Hematopoietic multipotent progenitor cell treated with erythropoietin and hydrocortisone succinate and interleukin-3 and kit ligand, for 4 days (in vitro differentiated cells): ENCODE results near the gene DNAL4.

ENCODE experiments used
- DNase-seq: peaks from one replicate; pipeline ENCODE4 v3.0.0-alpha.2; 2015

The DNAL4 gene, protein sequence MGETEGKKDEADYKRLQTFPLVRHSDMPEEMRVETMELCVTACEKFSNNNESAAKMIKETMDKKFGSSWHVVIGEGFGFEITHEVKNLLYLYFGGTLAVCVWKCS

GRCh38 chr22:38793721-38794466 lies at the start of gene DNAL4:
Gene DNAL4, minus strand, starts transcription at chr22:38794143. Its CDS starts 11,412 bp downstream, at chr22:38782731.
- peak; percentile 99 for DNase-seq

GRCh38 chr22:38843201-38843656 lies 49.3 kb upstream of the DNAL4 start:
- peak; percentile 78 for DNase-seq

DNA sequence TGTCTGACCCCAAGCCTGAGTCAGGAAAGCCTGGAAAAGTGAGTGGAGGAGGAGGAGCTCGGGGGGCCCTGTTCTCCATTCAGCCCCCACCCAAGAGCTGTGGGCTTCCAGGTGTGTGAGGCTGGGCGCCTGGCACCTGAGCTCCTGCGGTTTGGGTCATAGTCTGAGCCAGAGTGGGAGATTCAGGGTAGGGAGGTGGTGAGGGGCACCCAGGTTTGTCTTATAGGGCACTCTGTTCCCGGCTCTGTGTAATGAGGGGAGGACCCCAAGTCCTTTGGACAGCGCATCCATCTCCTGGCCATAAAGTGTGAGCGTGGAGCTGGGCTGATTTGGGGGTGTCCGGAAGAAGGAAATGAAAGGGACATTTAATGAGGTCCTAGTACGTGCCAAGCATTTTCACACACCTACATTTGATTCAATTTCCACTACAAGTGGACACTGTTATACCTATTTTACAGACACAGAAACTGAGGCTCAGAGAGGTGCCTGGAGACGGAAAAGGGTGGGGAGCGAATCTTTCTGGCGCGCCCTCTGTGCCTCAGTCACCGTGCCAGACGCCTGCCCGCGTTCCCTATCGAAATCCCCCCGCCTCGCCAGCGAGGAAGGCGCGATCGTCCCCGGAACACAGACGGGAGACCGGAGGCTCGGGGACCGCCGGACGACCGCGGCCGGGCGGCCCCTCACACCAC lies 48.7 kb upstream of the DNAL4 start:
- DNase-seq = no peak

GRCh38 chr22:38841635-38842034 lies 47.7 kb upstream of the DNAL4 start:
- DNase-seq = no peak

- DNase-seq = no peak
Measured at GRCh38 chr22:38841211-38841610, 47.3 kb upstream of the DNAL4 start.

DNA sequence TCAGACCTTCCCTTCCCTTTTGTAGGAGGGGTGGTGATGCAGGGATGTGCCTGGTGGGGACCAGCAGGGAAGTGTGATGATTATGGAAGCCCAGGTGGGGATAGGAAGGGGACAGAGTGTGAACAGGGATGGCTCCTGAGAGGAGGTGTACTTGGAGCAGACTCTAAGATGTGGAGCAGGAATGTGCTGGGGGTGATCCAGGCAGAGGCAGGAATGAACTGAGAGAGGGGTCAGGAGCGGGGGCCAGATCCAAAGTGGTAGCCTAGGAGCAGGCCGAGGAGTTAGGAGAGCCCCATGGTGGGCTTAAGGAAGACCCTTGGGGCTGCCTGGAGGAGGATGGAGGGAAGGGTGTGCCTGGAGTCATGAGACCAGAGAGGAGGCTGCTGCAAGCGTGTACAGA lies 46.2 kb upstream of the DNAL4 start:
- DNase-seq = no peak

DNA sequence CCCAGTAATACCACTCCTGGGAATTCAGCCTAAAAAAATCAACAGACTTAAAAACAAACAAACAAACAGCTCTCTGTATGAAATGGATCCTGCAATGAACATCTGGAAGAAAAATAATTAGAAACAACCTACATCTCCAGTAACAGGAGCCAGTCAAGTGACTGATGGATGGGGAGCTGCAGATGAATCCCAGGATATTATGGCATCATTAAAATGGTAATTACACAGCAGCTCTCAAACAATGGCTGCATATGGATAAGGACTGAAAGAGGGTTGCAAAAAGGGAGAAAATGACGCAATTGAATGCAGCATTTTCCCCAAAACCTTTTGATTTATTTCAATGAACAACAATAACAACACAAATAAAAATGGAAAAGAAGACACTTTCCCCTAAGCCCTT lies 45.7 kb upstream of the DNAL4 start:
- no peak for DNase-seq

- peak; percentile 52 for DNase-seq
Measured at GRCh38 chr22:38837414-38837928, 43.5 kb upstream of the DNAL4 start.

DNA sequence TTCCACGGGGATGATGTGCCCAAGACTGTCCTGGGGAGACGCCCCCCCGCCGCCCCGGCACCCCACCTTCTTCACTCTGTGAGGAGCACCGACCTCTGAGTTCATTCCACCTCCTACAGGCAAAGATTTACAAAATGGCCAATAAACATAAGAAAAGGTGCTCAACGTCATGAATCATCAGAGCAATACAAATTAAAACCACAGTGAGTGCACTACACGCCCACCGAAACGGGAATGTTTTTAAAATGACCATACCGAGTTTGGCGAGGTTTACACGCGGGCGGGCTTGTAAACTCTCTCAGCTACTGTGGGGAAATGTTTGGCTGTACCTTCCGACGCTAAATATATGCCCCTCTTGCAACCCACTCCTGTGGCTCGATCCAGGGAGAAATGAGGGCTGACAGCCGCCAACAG lies 42.0 kb upstream of the DNAL4 start:
- DNase-seq = no peak

GRCh38 chr22:38834991-38835390 lies 41.0 kb upstream of the DNAL4 start:
- no peak for DNase-seq

DNA sequence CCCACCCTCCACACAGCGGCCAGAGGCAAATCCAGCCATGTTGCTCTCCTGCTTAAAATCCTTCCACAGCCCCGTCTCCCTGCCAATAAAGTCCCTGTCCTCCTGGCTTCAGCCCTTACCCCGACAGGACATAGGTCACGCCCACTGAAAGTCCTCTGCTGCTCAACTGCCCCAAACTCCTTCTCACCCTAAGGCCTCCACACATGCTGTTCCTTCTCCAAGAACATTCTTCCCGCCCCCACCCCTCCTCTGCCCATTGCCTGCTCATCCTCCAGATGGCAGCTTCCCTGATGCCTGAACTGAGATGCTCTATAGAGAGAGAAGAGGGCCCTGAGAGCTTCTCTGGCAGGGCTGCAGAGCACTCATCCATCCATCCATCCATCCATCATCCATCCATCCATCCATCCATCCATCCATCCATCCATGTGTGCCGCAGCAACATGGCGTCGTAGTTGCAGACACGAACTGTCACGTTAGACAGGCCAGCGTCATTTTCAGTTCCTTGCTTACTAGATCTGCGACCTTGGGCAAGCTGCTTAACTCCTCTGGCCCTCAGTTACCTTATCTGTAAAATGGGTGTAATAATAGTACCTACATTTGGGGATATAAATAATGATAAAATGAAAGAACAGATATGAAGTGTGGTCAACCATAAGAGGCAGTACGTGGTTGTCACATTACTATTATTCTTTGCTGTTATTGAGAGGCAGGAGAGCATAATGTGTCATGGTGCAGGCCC lies 40.4 kb upstream of the DNAL4 start:
- DNase-seq = no peak

DNA sequence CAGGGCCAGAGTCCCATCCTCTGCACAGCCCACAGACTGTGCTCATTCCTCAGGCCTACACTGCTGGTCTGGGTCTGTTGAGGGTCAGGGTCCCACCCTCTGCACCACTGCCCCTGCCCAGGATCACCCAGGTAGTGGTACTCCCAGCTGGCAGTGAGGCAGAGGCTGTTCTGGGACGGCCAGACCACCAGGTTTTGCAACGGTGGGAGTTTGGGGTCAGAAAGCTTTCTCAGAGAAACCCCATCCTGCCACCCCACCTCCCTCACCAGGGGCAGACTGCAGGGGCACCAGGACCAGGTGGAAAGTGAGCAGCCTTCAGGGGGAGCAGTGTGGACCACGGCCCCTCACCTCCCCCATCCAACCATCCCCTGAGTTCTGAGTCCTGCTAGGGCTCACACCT lies 39.1 kb upstream of the DNAL4 start:
- DNase-seq = no peak

DNA sequence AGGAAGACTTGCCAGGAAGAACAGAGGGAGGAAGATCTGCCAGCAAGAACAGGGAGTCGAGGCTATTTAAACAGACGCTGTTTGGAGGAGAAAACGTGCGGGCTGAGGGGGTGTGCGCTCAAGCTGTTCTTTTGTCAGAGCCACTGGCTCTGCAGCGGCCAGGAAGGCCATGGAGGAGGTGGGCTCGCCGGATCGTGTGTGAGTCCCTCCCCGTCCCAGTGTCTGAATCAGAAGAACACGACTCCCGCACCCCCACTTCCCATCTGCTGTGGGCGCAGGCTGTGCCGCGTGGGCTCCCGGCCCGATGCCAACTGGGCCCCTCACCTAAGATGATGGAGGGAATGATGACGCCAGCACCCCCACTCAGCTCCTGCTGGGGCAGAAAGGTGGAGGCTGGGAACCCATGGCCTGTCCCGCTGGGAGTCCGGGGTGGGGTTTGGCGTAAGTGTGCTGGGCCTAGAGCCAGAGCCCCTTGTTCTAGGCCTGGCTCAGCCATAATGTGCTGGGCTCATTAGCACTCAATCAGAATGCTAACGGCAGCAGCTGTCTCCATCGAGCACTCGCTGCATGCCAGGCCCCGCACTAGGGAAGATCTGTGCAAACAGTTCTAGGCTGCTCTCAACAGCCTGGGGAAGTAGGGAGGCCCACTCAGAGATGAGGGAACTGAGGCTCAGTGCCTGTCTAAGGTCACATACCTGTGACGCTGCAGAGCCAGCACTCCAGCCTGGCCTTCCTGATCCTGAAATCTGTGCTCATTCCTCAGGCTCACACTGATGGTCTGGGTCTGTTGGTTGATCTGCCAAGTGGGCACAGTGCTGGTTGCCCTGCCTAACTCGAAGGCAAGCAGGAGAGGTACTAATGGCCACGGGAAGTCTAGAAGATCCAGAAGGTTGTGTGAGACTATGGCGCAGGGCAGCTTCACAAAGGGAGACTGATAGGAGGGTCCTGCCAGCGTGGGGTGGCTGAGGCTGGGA lies 38.3 kb upstream of the DNAL4 start:
- DNase-seq = no peak

- peak; percentile 15 for DNase-seq
Measured at GRCh38 chr22:38831166-38831945, 37.4 kb upstream of the DNAL4 start.

GRCh38 chr22:38830845-38831108 lies 36.8 kb upstream of the DNAL4 start:
- DNase-seq = no peak

GRCh38 chr22:38830026-38830844 lies 36.3 kb upstream of the DNAL4 start:
- DNase-seq = no peak

DNA sequence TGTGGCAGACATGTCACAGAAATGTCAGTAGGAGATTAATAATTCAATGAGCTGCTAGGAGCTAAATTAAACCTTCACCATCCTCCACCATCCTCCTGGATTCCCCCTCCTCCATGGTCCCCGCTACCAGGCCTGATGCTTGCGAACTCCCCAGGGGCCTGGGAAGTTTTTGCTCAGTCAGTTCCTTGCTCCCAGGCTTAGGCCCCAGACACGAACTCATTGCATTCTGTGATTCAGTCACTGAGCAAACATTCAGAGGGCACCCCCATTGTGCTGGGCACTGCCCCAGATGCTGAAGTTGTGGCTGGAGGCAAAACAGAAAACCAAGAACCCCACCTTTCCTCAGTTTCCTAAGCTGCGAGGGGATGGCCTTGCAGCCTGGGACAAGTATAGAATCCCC lies 35.5 kb upstream of the DNAL4 start:
- no peak for DNase-seq

- DNase-seq = no peak
Measured at GRCh38 chr22:38828616-38829205, 34.8 kb upstream of the DNAL4 start.

DNA sequence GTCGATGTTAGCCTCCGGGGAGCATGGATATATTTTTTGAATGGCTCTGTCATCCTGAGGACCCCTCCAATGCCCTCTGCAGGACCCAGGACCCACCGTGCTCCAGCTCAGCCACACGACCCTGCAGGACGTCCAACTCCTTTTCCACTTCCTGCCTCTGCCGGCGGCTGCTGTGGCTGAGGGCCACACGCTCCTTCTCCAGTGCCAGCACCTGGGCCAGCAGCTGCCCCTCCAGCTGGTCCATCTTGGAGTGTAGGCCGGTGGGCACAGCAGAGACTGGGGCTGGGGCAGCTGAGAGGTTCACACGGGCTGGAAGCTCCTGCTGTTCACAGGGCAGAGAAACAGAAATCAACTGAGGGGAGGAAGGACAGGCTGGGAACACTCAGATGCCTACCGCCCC lies 34.2 kb upstream of the DNAL4 start:
- DNase-seq = no peak

DNA sequence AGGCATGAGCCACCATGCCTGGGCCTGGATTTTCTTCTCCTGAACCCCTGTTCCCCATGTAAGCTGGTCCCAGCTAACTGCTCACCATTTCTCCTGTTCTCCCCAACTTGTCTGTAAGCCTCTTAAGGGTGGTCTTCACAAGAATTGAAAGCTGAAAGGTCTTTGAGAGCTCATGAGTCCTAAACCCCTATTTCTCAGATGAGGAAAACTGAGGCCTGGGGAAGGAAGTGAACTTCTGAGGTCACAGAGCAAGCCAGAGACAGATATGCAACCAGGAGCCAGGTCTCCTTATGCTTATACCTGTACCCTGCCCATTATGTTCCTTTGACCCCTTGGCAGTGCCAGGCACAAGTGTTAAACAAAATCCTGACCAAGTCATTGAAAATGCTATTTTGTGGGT lies 33.6 kb upstream of the DNAL4 start:
- DNase-seq = no peak
